Measurements from ENCODE around the gene OR2M2.

OR2M2 gene

GRCh38 chr1:248174521-248174920 is at the start of gene OR2M2:
TSS of gene OR2M2 (plus strand) at chr1:248174821. CDS start at chr1:248179986, 5,165 bp downstream.
- DNase-seq (ENCODE audit: extremely low read depth in 1 of 2, low read depth in 1 of 2): no peak

GRCh38 chr1:248127653-248128052 is 47.0 kb upstream of the OR2M2 start:
- DNase-seq (ENCODE audit: extremely low read depth in 1 of 2, low read depth in 1 of 2): no peak

GRCh38 chr1:248136811-248137210 is 37.8 kb upstream of the OR2M2 start:
- no peak for DNase-seq (ENCODE audit: extremely low read depth in 1 of 2, low read depth in 1 of 2)

GRCh38 chr1:248140846-248141245 is 33.8 kb upstream of the OR2M2 start:
- no peak for DNase-seq (ENCODE audit: extremely low read depth in 1 of 2, low read depth in 1 of 2)

- DNase-seq (ENCODE audit: extremely low read depth in 1 of 2, low read depth in 1 of 2): no peak
Measured at GRCh38 chr1:248143311-248143710, 31.3 kb upstream of the OR2M2 start.

- DNase-seq (ENCODE audit: extremely low read depth in 1 of 2, low read depth in 1 of 2): no peak
Measured at GRCh38 chr1:248144513-248145198, 30.0 kb upstream of the OR2M2 start, which contains the start of gene OR2M5. TSS of gene OR2M5 (plus strand) at chr1:248145148. CDS start at chr1:248145148, 0 bp downstream.

- DNase-seq (ENCODE audit: extremely low read depth in 1 of 2, low read depth in 1 of 2): no peak
Measured at GRCh38 chr1:248152056-248152827, 22.4 kb upstream of the OR2M2 start.

GRCh38 chr1:248155927-248156326 is 18.7 kb upstream of the OR2M2 start:
- no peak for DNase-seq (ENCODE audit: extremely low read depth in 1 of 2, low read depth in 1 of 2)

- DNase-seq (ENCODE audit: extremely low read depth in 1 of 2, low read depth in 1 of 2): no peak
Measured at GRCh38 chr1:248158758-248159157, 15.9 kb upstream of the OR2M2 start.

- no peak for DNase-seq (ENCODE audit: extremely low read depth in 1 of 2, low read depth in 1 of 2)
Measured at GRCh38 chr1:248164031-248164430, 10.6 kb upstream of the OR2M2 start.

- no peak for DNase-seq (ENCODE audit: extremely low read depth in 1 of 2, low read depth in 1 of 2)
Measured at GRCh38 chr1:248165186-248165585, 9.4 kb upstream of the OR2M2 start.

- DNase-seq (ENCODE audit: extremely low read depth in 1 of 2, low read depth in 1 of 2): no peak
Measured at GRCh38 chr1:248183996-248184395, 9.4 kb downstream of the OR2M2 start.

GRCh38 chr1:248187363-248187762 is 12.7 kb downstream of the OR2M2 start:
- DNase-seq (ENCODE audit: extremely low read depth in 1 of 2, low read depth in 1 of 2): no peak

- no peak for DNase-seq (ENCODE audit: extremely low read depth in 1 of 2, low read depth in 1 of 2)
Measured at GRCh38 chr1:248189026-248189425, 14.4 kb downstream of the OR2M2 start.

GRCh38 chr1:248194117-248194516 is 19.5 kb downstream of the OR2M2 start:
- DNase-seq (ENCODE audit: extremely low read depth in 1 of 2, low read depth in 1 of 2): no peak

GRCh38 chr1:248196965-248197364 is 22.3 kb downstream of the OR2M2 start, which contains the start of gene OR2M3:
TSS of gene OR2M3 (plus strand) at chr1:248197265. CDS start at chr1:248203068, 5,803 bp downstream.
- DNase-seq (ENCODE audit: extremely low read depth in 1 of 2, low read depth in 1 of 2): no peak

- no peak for DNase-seq (ENCODE audit: extremely low read depth in 1 of 2, low read depth in 1 of 2)
Measured at GRCh38 chr1:248215880-248216279, 41.3 kb downstream of the OR2M2 start.

GRCh38 chr1:248225537-248225936 is 50.9 kb downstream of the OR2M2 start:
- no peak for DNase-seq (ENCODE audit: extremely low read depth in 1 of 2, low read depth in 1 of 2)

GRCh38 chr1:248229360-248229908 is 54.8 kb downstream of the OR2M2 start:
- no peak for DNase-seq (ENCODE audit: extremely low read depth in 1 of 2, low read depth in 1 of 2)
